RCC 7860 (cell line): ENCODE results near the gene ANKLE2.
"Not testable (repeated sequence)": the region's sequence is repeated elsewhere in the genome, so short reads cannot be mapped to it uniquely, and the experiment has no call there.

ENCODE experiments used
- DNase-seq: peaks from one replicate; pipeline ENCODE4 v3.0.0-alpha.2; 2015; ENCODE audit warnings: low spot score
- FAIRE-seq: peaks from 2 replicates; lab custom pipeline; 2012; peaks lifted over from hg19 to GRCh38; lab: Jason Lieb, UNC

Gene ANKLE2

DNA sequence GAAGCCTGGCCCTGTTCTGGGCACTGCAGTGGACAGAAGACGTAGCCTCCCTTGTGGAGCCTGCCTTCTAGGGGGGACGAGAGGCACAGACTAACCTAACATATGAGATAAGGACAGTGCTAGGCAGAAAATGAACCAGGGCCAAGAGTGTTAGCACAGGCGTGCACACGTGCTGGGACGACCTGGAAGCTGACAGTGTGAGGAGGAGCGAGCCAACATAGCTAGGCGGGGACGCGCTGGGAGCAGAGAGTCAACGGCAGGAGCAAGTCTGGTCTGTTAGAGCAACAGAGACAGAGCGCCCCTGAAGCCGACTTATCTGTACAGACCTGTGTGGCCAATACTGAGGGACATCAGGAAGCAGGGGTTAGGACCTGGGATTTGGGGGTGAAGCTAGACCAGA, 66.2 kb downstream of the ANKLE2 start:
- FAIRE-seq = no peak
- DNase-seq = no peak

DNA sequence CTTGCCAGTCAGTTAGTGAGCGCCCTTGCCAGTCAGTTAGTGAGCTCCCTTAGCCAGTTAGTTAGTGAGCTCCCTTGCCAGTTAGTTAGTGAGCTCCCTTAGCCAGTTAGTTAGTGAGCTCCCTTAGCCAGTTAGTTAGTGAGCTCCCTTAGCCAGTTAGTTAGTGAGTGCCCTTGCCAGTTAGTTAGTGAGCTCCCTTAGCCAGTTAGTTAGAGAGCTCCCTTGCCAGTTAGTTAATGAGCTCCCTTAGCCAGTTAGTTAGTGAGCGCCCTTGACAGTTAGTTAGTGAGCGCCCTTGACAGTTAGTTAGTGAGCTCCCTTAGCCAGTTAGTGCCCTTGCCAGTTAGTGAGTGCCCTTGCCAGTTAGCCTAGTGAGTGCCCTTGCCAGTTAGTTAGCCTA, 66.7 kb downstream of the ANKLE2 start:
- not testable (repeated sequence) for FAIRE-seq, DNase-seq

DNA sequence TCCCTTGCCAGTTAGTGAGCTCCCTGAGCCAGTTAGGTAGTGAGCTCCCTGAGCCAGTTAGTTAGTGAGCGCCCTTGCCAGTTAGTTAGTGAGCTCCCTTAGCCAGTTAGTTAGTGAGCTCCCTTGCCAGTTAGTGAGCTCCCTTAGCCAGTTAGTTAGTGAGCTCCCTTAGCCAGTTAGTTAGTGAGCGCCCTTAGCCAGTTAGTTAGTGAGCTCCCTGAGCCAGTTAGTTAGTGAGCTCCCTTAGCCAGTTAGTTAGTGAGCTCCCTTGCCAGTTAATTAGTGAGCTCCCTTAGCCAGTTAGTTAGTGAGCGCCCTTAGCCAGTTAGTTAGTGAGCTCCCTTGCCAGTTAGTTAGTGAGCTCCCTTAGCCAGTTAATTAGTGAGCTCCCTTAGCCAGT, 69.6 kb downstream of the ANKLE2 start:
- not testable (repeated sequence) for FAIRE-seq, DNase-seq

DNA sequence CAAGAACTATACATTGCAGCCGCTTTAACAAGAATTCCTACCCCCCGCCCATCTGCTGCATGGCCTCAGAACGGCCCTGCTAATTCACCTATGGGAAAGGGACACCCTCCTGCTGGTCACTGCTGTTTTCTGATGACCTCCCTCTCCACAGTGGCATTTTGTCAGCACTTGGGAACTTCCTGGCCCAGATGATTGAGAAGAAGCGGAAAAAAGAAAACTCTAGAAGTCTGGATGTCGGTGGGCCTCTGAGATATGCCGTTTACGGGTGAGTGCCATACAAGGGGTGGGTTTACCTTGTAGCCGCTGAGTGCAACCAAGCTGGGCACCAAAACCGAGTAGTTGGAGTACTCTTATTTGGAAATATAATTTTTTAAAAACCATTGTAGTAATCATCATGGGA, 71.5 kb downstream of the ANKLE2 start:
- FAIRE-seq (no peak), DNase-seq (no peak)

DNA sequence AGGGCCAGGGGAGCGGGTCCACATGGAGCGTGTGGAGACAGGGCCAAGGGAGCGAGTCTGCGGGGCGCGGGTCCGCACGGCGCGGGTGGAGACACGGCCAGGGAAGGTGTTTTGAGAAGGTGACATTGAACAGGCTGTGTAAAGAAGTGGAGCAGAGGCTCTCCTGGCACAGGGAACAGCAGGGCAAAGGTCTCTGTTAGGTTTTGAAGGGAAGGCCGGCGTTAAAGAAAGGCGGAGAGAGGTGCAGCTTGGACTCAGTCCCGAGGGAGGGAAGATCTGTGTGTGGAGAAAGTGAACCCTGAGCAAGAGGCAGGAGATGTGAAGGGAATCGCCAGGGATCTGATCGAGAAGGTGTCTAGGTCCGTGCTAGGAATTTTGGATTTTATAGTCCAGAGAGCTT, 72.4 kb downstream of the ANKLE2 start:
- FAIRE-seq (no peak), DNase-seq (no peak)

DNA sequence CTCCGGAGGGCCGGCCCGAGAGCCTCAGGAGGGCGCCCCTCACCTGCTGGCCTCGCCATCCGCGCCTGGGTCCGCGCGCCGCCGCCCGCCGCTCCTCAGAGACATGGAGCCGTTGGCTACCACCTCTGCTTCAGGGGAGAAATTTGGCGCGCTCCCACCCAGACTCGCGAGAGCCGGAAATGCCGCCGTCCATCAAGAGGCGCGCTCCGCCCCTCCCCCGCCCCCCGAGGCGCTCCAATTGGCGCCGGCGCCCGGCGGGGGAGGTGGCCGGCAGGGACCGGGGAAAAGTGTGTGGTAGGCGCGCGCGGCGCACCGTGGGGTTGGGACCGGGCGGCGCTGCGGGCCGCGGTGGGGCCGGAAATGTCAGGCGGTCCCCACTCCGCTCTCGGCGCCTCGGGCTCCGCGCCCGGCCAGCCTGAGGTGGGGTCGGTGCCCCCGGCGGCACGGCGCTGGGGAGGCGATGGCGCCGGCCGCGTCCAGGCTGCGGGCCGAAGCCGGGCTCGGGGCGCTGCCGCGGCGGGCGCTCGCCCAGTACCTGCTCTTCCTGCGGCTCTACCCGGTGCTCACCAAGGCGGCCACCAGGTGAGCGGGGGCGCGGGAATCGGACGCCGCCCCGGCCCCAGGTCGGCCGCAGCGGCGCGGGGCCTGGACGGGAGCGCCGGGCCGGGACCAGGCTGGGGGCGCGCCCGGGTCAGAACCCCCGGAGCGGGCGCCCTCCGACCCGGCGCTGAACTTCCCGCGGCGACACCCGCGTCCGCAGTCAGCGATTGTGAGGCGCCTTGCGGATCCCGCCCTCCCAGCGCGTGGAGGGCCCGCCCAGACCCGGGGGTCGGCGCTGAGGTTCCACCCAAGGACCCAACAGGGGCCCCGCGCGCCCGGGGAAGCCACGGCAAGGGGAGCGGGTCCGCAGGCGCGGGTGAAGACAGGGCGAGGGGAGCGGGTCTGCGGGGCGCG, 74.1 kb downstream of the ANKLE2 start, which contains the start of the genes POLE and PXMP2:
TSS of gene POLE (minus strand) at position 132 of the 954 bp plus-strand sequence. CDS start at position 105, 27 bp downstream.
TSS of gene PXMP2 (plus strand) at position 377 of the 954 bp plus-strand sequence. CDS start at position 461, 84 bp downstream.
- DNase-seq (peak; percentile 77), FAIRE-seq (no peak)

DNA sequence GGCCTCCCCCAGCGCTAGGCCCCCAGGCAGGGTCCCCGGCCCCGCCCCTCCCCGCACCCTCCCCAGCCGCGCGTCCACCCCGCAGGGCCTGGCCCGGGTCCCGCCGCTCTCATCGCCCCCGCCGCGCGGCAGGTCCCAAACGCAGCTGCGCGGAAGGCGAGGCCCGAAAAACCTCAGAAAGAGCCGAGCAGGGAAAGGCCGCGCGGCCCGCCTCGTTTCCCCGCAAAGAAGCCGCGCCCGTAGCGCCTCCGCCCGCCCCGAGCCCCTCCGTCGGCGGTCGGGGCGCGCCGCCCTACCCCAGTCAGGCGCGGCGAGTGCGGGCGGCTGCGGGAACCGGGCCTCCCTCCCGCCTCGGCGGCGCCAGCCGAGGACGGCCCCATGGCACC, 74.8 kb downstream of the ANKLE2 start:
- FAIRE-seq (no peak), DNase-seq (no peak)

DNA sequence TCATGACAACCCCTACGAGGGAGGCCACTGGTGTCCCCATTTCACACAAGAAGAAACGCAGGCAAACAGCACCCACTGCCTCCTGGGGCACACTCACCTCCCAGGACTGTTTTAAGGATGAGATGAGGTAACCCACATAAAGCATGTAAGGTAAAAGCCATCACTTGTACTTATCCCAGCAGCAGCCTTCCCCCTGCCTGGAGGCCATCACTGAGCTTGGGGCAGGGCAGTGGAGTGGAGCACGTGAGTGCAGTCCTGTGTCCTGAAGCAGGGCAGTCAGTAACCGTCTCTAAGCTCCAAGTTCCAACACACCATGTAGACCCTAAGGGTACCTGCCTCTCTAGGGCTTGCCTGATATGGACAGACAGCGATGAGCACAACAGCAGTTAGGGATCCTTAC, 76.2 kb downstream of the ANKLE2 start:
- FAIRE-seq = no peak

DNA sequence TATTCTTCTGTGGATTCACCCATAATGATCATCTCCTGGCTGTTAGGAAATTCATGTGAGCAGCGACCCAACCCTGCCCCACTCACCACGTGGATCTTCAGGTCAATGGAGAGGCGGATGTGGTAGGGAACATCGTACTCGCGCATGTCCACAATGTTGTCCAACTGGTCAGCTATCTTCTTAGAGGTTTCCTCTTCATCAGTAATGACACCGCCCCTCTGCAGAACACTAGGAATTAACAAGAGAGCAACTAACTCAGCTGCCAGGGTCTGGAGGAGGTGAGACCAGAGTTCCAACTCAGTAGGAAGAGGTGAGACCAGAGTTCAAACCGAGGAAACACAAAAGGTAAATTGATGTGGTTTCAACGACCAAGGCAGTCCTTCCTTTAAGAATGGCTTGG, 84.1 kb downstream of the ANKLE2 start:
- DNase-seq (no peak), FAIRE-seq (no peak)

More for the DNA sequence above, 76.2 kb downstream of the ANKLE2 start:
- no peak for DNase-seq

DNA sequence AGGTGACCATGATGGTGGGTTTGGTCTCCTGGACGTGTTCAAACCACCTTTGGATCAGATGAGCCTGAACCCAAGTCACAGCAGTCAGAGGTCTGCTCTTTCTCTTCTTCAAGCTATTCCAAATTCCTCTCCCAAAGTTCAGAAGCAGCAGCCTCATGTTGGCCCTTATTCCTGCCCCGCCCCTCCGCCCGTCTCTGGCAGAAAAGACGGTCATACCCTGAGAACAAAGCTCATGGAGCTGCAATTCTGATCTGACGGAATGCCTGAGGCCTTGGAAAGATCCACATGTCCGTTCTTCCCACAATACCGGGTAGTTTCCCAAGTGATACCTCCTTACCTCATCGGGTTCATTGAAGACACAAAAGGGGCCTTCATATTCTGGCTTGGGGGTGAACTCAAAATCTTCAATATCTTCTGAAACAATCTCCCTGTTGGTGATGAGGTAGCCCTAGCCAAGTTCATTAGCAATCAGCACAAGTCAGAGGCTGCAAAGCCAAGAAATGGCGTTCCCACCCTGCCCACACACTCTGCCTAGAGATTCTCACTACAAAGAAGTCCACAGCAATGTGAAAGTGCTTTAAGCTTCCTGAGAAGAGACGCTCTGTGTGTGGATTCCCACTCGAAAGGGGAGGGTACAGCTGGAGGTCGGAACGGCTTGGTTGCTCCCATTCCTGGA, 85.7 kb downstream of the ANKLE2 start:
- FAIRE-seq (no peak), DNase-seq (no peak)
